ENCODE results near the gene USP11.

DNA sequence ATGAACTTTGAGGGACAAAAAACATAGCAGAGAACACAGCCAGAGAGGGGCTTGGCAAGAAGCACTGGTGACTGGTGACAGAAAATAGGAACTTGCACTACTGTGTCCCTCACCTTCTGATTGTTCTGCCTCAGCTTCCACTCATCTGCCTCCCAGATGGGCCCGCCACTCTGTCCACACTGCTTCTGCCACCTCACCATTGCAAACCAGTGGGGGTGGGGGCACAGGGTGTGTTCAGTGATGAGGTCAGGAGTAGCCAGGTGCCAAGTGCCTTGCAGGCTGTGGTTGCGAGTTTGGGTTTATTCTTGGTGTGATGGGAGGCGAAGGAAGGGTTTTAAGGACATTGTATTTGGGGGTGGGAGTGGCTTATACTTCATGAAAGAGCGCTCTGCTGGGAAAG lies 48.3 kb upstream of the USP11 start:
- TF ChIP-seq, protein P1, sequence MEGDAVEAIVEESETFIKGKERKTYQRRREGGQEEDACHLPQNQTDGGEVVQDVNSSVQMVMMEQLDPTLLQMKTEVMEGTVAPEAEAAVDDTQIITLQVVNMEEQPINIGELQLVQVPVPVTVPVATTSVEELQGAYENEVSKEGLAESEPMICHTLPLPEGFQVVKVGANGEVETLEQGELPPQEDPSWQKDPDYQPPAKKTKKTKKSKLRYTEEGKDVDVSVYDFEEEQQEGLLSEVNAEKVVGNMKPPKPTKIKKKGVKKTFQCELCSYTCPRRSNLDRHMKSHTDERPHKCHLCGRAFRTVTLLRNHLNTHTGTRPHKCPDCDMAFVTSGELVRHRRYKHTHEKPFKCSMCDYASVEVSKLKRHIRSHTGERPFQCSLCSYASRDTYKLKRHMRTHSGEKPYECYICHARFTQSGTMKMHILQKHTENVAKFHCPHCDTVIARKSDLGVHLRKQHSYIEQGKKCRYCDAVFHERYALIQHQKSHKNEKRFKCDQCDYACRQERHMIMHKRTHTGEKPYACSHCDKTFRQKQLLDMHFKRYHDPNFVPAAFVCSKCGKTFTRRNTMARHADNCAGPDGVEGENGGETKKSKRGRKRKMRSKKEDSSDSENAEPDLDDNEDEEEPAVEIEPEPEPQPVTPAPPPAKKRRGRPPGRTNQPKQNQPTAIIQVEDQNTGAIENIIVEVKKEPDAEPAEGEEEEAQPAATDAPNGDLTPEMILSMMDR (conservative IDR thresholded peaks at IDR 0.05; ENCODE audit: low read depth, low read length) = no peak
- TF ChIP-seq EZH2 (IDR thresholded peaks at IDR 0.05; ENCODE audit: borderline replicate concordance, low read depth, low read length, poor library complexity, severe bottlenecking) = no peak

All from A673 (cell line).